Hematopoietic multipotent progenitor cell treated with erythropoietin and hydrocortisone succinate and interleukin-3 and kit ligand, for 6 days (in vitro differentiated cells): Measurements from ENCODE around the gene GXYLT1.
"Not testable (repeated sequence)": the region's sequence is repeated elsewhere in the genome, so short reads cannot be mapped to it uniquely, and the experiment has no call there.

Experiments used
- DNase-seq: peaks from one replicate; pipeline ENCODE4 v3.0.0-alpha.2; 2015

GXYLT1 gene

GRCh38 chr12:42091769-42092168, 52.9 kb downstream of the GXYLT1 start:
- DNase-seq = no peak

- no peak for DNase-seq
These were observed 53.8 kb downstream of the GXYLT1 start for GRCh38 chr12:42090899-42091298.

GRCh38 chr12:42086031-42086430, 58.6 kb downstream of the GXYLT1 start:
- DNase-seq = peak; percentile 87

- DNase-seq = peak; percentile 83
These were observed 59.1 kb downstream of the GXYLT1 start for GRCh38 chr12:42085594-42085993.

- DNase-seq = no peak
These were observed 60.2 kb downstream of the GXYLT1 start for GRCh38 chr12:42084522-42084921.

- DNase-seq = peak; percentile 86
These were observed 67.7 kb downstream of the GXYLT1 start for GRCh38 chr12:42076976-42077375.

- no peak for DNase-seq
These were observed 74.6 kb downstream of the GXYLT1 start for GRCh38 chr12:42070036-42070435.

GRCh38 chr12:42059127-42059526, 85.5 kb downstream of the GXYLT1 start:
- no peak for DNase-seq

GRCh38 chr12:42056130-42056529, 88.5 kb downstream of the GXYLT1 start:
- peak; percentile 17 for DNase-seq

- DNase-seq = no peak
These were observed 91.2 kb downstream of the GXYLT1 start for GRCh38 chr12:42053456-42053855.

GRCh38 chr12:42048980-42049379, 95.7 kb downstream of the GXYLT1 start:
- DNase-seq = not testable (repeated sequence)

GRCh38 chr12:42039577-42039976, 105.1 kb downstream of the GXYLT1 start:
- DNase-seq = no peak

- DNase-seq = no peak
These were observed 105.5 kb downstream of the GXYLT1 start for GRCh38 chr12:42039176-42039575.

GRCh38 chr12:42031847-42032564, 112.7 kb downstream of the GXYLT1 start:
- DNase-seq = no peak
